HG03565 (cell line): ENCODE results near the gene MIOS.
"Not testable (repeated sequence)": the region's sequence is repeated elsewhere in the genome, so short reads cannot be mapped to it uniquely, and the experiment has no call there.

Experiments
- ATAC-seq: cut with Tn5 transposase; IDR thresholded peaks from one replicate; pipeline ENCODE4 v1.9.1; 2021; ENCODE audit warnings: mild to moderate bottlenecking, moderate library complexity; ENCODE audit not compliant: unreplicated experiment

Gene MIOS

DNA sequence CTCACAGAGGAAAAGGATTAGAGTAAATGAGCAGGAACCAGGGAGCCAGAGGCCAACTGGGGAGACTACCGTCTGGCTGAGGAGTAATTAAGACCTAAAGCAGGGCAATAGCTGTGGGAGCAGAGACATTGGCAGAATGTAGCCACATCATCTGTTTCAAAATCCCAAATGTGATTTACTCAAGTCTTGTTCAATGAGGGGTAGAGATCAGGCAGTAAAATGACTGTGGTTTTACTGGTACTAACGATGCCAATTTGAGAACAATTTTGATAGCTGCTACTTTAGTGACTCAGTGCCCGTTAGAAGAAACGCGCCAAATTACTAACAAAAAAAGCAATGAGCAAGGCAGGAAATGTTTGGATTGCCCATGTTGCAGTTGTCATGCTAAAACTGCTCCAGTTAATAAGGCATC is 12.7 kb upstream of the MIOS start:
- no peak for ATAC-seq

DNA sequence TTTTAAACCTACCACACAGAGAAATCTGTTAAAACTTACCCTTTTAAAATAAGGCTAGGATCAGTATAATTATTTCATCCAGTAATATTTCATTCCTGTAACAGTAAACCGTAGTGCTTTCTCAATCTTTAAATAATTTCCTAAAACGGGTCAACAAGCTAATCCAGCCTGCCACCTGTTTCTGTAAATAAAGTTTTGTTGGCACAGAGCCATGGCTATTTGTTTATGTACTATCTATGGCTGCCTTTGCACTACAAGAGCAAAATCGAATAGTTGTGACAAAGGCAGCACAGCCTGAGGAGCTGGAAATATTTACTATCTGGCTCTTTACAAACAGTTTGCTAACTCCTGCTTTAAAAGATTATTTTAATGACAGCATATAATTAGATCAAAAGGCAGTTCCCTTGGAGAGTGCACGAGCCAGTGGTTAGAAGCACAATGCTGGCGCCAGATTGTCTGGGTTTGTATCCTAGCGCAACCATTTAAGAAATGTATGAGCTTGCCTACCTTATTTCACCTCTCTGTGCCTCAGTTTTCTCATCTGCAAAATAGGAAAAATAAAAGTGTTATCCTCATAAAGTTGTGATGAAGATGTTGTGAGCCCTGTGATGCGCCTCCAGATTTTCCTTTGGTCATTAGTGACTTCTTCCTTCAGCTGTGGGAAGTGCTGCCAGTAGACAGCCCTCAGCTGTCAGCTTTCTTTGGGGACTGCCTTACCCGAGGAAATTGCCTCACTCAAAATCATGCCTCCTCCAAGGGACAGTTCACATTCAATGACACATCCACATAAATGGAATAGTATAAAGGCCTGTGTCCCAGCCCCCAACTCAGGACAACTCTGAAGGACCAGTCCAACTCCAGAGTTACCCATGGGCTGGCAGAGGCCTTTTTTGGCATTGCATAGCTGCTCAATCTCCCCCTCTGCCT is 11.8 kb upstream of the MIOS start:
- no peak for ATAC-seq

DNA sequence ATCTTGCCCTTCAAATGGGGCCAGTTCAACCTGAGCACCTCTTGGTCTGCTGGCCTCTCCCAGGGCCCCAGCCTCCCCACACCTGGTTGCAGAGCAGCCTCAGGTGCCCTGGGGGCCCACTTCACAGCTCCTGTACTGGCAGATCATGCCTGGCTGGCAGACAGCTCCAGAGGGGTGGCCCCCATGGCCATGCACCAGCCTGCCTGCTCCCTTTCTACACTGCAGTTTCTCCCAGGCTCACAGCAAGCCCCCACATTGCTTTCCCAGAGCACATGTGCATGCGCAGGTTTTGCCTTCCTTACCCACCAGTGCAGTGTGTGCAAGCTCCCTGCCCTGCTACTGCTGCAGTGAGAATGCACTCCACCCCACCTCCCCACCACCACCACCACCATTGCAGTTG is 9.8 kb upstream of the MIOS start:
- ATAC-seq = no peak

DNA sequence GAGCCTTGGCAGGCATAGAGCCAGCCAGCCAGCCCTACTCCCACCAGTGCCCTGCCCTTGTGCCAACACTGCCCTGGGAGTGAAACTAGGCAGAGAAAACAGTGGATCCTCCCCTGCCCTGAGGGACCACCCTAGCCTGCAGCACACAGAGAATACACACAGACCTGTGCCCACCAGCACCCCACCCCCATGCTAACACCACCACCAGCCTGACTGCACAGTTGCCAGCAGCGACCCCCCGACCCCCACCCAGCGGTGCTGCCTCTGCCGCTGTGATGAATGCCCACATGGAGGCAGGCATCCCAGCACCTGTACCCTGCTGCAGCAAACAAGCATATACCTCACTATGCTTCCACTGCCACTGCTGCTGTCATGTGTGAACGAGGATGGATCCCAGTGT is 9.4 kb upstream of the MIOS start:
- ATAC-seq = no peak

DNA sequence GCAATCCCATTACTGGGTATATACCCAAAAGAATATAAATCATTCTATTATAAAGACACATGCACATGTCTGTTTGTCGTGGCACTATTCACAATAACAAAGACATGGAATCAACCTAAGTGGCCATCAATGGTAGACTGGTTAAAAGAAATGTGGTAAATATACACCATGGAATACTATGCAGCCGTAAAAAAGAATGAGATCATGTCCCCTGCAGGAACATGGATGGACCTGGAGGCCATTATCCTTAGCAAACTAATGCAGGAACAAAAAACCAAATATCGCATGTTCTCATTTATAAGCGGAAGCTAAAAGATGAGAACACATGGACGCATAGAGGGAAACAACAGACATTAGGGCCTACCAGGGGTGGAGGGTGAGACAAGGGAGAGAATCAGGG is 5.1 kb upstream of the MIOS start:
- ATAC-seq = not testable (repeated sequence)

DNA sequence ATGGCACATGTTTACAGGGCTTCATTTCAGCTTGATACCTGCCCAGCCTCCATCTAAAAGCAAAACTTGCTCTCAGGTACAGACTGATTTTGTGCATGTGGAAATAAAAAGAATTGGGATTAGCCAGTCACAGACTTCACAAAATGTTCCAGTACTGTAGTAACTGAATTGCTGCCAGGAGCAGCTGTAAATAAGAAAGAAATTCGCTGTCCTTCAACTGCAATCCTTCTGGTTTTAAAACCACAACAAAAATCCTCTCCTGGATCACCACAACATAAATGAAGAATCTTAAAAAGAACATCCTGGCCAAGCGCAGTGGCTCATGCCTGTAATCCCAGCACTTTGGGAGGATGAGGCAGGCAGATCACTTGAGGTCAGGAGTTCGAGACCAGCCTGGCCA is 3.9 kb upstream of the MIOS start:
- ATAC-seq = no peak

DNA sequence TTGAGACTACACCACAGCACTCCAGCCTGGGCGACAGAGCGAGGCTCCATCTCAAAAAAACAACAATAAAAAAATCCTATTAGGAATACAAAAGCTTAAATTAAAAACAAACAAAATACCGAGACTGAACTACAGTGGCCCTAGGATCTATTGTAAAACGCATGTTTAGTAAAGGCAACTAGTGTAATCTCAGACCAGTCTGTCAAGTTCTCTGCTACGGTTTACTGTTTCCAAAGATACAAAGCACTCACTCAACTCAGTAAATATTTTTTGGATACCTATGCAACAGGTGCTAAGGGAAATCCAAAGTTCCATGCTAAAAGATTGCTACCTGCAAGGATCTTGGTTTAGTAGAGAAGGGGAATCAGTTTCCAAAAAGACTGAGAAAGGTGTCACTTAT is 3.4 kb upstream of the MIOS start:
- no peak for ATAC-seq

DNA sequence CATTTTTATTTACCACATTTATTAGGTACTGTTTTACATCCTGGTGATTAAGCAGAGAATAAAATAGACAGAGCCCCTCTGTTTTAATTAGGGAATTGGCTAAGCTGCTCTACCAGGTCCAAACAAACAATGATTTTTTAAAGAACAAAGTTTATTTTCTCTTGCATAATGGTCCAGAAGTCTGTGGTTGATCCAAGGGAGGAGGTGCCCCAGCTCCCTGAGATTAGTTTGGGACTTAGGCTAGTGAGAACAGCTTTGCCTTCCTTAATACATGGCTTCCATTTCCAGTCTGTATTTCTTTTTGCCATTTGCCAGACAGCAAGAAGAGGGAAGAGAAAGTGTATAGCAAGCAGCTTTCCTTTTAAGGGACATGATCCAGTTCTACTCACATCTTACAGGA is 2.9 kb upstream of the MIOS start:
- ATAC-seq = no peak

DNA sequence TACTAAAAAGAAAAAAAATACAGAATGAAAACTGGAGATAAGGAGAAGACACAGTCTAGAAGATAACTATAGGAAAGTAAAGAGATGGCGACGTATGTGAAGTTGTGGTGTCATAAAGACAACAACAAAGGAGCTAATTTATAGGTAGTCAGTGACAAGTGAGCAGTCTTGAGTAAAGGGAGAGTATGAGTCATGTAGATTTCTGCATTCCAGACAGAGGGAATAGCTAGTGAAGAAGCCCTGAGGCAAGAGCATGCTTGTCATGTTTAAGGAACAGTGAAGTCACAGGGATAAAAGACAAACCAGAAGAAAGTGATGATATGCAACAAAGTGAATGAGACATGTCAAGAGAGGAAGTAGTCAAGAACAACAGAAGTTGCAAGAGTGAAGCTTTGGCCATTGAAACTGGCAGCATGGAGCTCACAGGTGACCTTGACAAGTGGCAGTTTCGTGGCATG is 2.3 kb upstream of the MIOS start:
- ATAC-seq = no peak

DNA sequence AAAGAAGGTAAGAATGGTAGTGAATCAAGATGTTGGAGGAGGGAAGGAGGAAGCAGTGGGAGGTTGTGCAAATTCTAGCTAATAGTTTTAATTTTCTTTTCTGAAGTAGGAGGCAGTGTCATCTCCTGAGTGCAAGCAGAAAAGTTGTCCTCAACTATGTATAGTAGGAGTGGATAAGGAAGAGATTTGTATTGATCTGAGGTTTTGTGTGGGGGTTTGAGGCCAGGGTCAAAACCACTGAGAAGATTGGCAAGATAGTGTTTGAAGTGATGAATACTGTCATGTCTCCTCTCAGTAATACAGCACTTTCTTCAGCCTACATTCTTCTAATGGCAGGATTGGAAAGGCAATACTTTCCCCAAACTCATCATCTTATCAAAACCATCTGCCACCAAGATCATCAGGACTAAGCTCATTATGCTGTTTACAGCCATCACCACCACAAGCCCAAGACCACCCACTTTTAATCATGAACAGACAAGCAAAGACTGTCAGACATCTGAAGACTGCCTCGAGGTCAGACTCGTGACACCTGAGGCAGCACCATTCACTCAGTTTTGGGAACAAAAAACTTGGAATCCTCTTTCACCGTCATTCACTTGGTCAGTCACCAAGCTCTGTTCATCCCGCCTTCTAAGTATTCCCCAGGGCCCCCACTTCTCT is 1.5 kb upstream of the MIOS start:
- ATAC-seq = no peak

DNA sequence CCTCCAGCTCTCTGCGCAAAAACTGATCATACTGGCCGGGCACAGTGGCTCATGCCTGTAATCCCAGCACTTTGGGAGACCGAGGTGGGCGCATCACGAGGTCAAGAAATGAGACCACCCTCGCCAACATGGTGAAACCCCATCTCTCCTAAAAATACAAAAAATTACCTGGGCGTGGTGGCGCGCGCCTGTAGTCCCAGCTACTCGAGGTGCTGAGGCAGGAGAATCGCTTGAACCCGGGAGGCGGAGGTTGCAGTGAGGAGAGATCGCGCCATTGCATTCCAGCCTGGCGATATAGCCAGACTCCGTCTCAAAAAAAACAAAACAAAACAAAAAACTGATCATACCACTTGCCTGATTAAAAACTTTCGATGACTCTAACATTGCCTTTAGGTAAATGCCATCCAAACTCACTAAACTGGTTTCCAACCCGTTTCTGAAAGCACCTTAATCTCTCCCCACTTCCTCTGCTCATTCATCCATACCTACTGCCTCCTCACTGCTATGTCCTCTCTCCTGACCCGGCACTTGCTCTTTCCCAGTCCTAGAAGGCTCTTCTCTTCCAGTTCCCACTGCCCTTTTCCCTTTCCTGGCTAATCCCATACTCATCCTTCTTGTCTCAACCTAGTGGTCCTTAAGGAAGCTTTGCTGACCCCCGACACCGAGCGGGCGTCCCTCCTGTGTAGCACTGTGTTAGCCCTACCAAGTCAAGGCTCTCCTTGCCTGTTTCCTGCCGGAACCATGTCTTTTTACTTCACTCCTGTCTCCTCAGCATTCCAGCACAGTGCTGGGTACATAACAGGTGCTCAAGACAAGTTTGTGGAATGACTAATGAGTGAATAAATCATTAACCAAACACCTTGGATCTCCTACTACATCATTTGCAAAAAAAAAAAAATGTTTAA is 686 bp upstream of the MIOS start:
- ATAC-seq = peak; percentile 7

DNA sequence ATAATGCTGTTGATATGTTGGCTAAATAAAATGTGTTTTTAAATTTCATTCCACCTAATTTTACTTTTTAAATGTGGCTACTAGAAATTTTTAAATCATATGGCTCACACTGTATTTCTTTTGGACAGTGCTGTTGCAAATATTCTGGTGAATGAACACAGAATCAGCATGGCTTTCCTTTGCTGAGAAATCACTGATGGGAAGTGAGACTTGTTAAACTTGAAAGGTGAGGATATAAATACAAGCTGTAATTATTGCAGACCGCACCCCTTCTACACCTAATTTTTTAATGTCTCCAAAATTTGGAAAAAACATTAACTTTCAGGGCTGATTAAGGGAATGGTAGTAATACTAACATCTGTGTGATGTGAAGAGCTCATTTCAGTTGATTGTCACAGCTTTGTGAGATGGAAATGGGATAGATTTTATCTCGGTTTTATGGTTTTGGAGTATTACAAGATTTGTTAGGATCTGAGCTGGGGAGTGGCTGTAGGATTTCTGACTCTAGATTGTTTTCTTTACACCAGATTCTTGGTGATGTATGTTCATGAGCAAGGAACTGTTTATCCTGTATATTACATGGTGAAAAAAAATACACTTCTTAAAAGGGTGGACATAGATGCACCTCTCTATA is 1.3 kb downstream of the MIOS start:
- ATAC-seq = no peak

DNA sequence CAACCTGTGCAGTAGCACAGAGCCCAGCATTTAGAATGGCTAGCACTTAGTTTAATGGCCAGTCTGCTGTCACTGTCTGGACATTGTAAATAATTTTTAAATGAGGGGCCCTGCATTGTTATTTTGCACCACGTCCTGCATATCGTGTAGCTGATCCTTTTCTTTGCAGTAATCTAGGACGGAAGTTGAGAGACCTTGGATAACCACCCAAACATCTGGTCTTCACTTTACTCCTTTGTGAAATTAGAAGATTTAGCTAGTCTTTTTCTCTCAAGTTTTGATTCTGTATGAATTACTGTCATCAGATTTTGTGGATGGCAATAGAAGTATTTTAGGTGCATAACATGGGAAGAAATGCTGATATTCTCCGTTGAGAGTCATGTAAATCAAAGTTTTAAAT is 1.9 kb downstream of the MIOS start:
- ATAC-seq = no peak

DNA sequence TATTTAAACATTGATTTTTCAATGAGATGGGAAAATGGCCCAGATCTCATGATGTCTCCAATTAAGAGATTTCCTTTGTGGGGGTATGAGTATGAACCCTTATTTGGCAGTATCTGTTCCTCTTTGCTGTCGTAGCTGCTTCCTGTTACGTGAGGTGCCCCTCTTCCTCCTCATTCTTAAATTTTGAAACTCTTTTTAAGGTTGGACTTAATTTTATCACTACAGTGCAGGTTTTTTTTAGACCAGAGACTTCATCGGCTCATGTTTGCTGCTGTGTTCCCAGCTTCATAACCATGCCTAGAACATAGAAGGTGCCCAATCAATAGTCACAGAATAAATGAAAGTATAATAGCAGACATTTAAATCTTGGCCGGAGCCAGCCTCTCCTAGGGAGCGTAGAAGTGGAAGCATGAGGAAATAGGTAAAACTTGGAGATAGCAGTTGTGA is 2.4 kb downstream of the MIOS start:
- peak; percentile 33 for ATAC-seq

DNA sequence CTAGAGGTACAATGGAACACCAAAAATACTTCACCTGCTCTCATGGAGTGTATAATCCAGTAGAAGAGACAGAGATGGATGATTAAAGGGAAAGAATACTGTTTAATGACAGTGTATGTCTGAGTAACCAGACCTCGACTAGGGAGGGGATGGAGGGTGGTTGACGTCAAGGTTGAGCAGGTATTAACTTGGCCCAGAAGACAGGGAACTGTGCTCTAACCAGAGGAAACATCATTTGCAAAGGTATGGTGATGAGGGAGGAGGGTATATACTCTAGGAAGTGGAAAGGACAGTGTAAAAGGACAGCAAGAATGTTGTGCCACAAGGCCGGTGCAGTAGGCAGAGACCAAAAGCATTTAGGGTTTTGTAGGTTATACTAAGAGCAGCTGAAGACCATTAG is 2.9 kb downstream of the MIOS start:
- peak; percentile 14 for ATAC-seq

DNA sequence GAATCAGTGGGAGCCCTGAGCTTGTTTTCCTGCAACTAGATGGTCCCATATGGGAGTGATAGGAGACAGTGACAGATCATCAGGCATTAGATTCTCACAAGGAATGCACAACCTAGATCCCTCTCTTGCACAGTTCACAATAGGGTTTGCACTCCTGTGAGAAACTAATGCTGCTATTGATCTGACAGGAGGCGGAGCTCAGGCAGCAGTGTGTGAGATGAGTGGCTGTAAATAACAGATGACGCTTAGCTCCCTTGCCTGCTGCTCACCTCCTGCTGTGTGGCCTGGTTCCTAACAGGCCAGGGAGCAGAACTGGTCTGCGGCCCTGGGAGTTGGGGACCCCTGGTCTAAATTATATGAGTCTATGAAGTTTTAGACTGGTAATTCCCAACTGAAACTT is 3.9 kb downstream of the MIOS start:
- ATAC-seq = no peak

DNA sequence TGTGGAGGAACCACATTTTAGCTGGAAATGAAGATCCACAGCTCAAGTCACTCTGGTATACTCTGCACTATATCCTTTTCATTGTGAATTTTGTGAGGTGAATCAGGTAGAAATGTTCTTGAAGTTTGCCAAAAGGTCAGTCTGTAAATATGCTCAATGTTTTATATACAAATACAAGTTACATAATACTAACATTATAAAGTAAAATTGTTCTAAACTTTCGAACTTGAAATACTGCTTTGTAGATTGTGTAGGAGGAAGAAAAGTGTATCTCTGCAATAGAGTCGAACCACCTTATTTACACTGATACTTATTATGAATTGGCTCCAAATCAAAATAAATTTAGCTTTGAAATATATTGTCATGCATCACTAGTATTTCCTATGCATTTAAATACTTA is 7.0 kb downstream of the MIOS start:
- ATAC-seq = no peak

DNA sequence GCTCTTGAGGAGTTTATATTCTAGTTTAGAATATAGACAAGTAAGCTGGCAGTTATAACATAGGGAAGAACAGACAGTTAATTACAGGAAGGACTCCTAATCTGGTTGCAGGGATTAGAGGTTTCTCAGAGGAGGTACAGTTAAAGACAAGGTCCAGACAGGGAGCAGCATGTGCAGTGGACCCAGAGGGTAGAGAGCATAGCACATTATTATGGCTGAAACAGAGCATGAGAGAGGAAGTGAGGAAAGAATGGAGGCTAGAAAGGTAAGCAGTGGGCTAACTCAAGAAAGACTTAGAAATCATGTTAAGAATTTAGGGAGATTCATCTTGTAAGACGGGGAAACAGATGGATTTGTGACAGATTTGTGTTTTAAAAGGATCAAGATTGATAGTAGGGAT is 9.7 kb downstream of the MIOS start:
- no peak for ATAC-seq

DNA sequence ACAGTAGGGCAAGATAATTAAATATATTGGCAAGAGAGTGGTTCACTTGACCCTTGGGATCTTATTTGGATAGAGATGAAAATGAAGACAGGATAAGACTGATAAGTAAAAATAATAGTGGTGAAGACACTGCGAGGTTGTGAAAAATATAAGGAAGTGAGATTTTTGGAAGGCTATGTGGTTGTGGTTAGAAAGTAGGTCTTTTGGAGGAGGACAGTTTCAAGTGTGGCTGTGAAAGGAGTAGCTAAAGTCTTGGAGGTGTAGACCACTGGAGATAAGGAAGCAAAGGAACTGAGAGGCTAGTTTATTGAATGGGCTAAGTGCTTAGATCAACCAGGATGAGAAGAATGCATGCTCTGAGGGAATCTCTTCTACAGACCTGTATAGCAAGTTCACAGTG is 11.2 kb downstream of the MIOS start:
- ATAC-seq = peak; percentile 54

DNA sequence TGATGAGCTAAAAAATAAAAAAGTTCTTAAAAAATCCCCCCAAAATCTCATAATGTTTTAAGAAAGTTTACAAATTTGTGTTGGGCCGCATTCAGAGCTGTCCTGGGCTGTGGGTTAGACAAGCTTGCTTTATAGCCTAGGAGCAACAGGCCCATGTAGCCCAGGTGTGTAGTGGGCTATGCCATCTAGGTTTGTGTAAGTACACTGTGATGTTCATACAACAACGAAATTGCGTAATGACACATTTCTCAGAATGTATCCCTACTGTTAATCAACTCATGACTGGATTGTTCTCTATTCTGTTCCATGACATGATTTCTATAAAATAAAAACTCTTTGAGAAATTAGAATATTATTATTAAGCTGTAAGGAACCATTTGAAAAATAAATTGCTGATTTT is 13.0 kb downstream of the MIOS start:
- ATAC-seq = no peak
